Prostate gland (tissue), 2 donors: ENCODE data around the gene PROM1.

Experiments used
- POLR2A ChIP-seq: fragments of 450-650 bp; IDR thresholded peaks from one replicate; pipeline ENCODE4 v1.6.1; 2016; ENCODE audit warnings: antibody characterized with exemption, mild to moderate bottlenecking
- POLR2AphosphoS5 ChIP-seq: sonication (generic); formaldehyde crosslinking; IDR thresholded peaks from one replicate; pipeline ENCODE4 v1.6.1; 2017; ENCODE audit warnings: antibody characterized with exemption
- TF ChIP-seq, protein P1 (sequence below), 4 experiments: fragments of 200-600 bp in 2 of 4; fragments of 450-650 bp in 2 of 4; sonication (generic) in 2 of 4; IDR thresholded peaks; 1 replicate in 3 of 4; 2 replicates in 1 of 4; pipeline ENCODE4 v1.5.1; 2016 to 2019; ENCODE audit warnings: antibody characterized with exemption in 4 of 4, mild to moderate bottlenecking in 2 of 4, moderate library complexity in 2 of 4

DNA sequence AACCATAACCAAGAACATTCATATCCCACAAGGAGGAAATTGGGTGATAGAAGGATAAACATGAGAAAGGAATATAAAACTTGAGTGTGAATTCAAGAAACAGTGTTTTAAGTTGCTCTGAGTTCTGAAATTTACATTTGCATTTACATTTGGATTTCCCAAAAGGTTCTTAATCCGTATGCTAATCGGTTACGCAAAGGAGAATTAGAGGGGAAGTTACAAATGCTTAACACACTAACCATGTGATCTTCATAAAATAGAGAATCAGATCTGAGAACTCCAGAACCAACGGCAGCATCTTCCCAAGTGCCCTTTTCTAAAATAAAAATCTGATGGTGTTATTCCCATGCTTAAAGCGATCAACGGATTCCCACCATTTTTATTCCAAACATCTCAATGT is 48.0 kb downstream of the PROM1 start:
- TF ChIP-seq, protein P1, sequence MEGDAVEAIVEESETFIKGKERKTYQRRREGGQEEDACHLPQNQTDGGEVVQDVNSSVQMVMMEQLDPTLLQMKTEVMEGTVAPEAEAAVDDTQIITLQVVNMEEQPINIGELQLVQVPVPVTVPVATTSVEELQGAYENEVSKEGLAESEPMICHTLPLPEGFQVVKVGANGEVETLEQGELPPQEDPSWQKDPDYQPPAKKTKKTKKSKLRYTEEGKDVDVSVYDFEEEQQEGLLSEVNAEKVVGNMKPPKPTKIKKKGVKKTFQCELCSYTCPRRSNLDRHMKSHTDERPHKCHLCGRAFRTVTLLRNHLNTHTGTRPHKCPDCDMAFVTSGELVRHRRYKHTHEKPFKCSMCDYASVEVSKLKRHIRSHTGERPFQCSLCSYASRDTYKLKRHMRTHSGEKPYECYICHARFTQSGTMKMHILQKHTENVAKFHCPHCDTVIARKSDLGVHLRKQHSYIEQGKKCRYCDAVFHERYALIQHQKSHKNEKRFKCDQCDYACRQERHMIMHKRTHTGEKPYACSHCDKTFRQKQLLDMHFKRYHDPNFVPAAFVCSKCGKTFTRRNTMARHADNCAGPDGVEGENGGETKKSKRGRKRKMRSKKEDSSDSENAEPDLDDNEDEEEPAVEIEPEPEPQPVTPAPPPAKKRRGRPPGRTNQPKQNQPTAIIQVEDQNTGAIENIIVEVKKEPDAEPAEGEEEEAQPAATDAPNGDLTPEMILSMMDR (IDR thresholded peaks at IDR 0.05), result no peak
- TF ChIP-seq POLR2A (no peak), POLR2AphosphoS5 (no peak)
